HFFc6 (cell line): ENCODE results near the gene SNED1. TPM values are rescaled to one million over a fixed set of nuclear protein-coding genes. Genes with fewer than 3 reads are reported as not detected.

Experiments
- DNase-seq: peaks from one replicate; pipeline ENCODE4 v3.0.0-alpha.2; 2018
- H3K27ac Mint-ChIP-seq: 2 replicates; pipeline ENCODE4 v1.8.0; 2020; ENCODE audit warnings: mild to moderate bottlenecking, mixed read lengths
- H3K27me3 Mint-ChIP-seq: 2 replicates; pipeline ENCODE4 v1.8.0; 2021; ENCODE audit warnings: mild to moderate bottlenecking, moderate library complexity, mixed read lengths; ENCODE audit not compliant: insufficient read depth
- H3K36me3 Mint-ChIP-seq: 2 replicates; pipeline ENCODE4 v1.8.0; 2021; ENCODE audit warnings: low read depth, mixed read lengths
- H3K4me1 Mint-ChIP-seq: 2 replicates; pipeline ENCODE4 v1.8.0; 2020; ENCODE audit warnings: low read depth, mixed read lengths
- H3K4me3 Mint-ChIP-seq: 2 replicates; pipeline ENCODE4 v1.8.0; 2020; ENCODE audit warnings: mild to moderate bottlenecking, moderate library complexity, mixed read lengths
- H3K9me3 Mint-ChIP-seq: 2 replicates; pipeline ENCODE4 v1.8.0; 2020; ENCODE audit warnings: mild to moderate bottlenecking, mixed read lengths
- total RNA-seq, 6 experiments: library from RNA; stranded (reverse); fragmentation: NEBNext Ultra II Directional; extraction: Animal tissue kit (Norgen Biotek cat#: 25700); gene quantifications; 2 replicates in 1 of 6; 3 replicates in 5 of 6; pipeline ENCODE4 v1.2.3, GENCODE V29; 2021
- TF ChIP-seq, protein P1 (sequence below): fragments of 200-600 bp; sonication (generic); IDR thresholded peaks from 2 replicates; pipeline ENCODE4 v1.5.0; 2021; ENCODE audit warnings: antibody characterized with exemption, mild to moderate bottlenecking

Gene SNED1
- total RNA-seq, 6 experiments from 2014 or later = 1.2 to 2.1 (median 1.6) TPM

DNA sequence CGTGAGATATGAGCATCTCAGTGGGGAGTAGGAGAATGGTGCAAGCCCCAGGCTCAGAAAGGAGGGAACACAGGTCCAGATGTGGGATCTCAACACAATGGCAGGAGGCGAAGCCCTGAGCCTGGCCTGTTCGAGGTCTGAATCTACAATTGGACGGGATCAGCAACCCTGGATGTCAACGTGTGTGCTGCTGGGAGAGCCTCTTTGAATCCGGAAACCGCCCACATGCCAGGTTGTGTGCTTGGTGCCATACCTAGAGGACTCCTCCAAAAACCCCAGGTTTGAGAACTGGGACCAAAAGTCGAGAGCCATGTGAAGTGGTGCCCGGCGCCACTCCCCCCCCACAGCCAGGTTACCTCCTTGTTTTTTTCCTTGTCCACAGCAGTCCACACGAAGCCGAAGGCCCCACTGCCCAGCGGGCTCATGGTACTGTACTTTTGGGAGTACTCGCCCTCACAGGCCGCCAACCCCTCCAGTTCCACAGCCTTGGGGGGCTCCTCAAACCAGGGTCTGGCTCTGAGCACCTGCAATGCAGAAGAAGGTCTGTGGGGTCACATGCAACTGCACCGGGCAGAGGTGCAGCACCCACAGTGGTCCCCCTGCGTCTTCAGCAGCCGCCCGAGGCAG lies 124.1 kb downstream of the SNED1 start:
- Mint-ChIP-seq H3K27ac (no peak overlapping the region), H3K4me1 (peaks cover 6% of the 10 kb centered on the region; the same call in 1 of the 2 replicates), H3K36me3 (peaks cover 19% of the 10 kb centered on the region), H3K9me3 (peaks cover 10% of the 10 kb centered on the region), H3K27me3 (no peaks in the 10 kb centered on the region), H3K4me3 (no peak overlapping the region)
- TF ChIP-seq, protein P1, sequence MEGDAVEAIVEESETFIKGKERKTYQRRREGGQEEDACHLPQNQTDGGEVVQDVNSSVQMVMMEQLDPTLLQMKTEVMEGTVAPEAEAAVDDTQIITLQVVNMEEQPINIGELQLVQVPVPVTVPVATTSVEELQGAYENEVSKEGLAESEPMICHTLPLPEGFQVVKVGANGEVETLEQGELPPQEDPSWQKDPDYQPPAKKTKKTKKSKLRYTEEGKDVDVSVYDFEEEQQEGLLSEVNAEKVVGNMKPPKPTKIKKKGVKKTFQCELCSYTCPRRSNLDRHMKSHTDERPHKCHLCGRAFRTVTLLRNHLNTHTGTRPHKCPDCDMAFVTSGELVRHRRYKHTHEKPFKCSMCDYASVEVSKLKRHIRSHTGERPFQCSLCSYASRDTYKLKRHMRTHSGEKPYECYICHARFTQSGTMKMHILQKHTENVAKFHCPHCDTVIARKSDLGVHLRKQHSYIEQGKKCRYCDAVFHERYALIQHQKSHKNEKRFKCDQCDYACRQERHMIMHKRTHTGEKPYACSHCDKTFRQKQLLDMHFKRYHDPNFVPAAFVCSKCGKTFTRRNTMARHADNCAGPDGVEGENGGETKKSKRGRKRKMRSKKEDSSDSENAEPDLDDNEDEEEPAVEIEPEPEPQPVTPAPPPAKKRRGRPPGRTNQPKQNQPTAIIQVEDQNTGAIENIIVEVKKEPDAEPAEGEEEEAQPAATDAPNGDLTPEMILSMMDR = no peak
- no peak for DNase-seq

DNA sequence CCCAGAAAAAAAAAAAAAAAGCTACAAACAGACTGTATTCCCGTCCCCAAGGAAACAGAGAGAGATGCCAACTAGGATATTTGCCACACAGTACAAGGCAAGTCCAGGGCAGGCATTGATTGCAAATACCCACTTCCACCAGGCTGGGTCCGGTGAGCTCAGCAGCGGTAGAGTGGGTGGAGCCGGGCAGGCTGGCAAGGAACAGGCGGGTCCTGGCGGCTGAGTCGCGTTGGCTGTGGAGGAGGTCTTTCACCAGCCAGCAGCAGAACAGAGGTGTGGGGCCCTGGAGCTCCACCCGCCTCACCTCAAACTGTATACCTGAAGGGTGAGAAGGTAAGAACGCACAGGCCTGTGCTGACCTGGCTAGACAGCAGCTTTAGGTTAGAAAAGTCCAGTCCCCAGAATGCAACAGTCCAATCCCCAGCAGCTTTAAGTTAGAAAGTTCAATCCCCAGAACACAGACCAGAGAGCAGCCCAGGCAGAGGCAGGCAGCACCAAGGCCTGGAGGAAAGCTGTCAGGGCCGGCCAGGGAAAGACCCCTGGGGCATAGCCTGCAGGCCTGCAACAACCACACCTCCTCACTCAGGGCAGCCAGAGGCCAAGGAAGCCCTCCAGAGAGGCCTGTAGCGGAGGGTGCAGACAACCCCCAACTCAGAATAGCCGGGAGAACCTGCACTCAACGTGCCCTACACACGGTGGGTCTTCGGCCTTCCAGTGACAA lies 125.6 kb downstream of the SNED1 start:
- no peaks in the 10 kb centered on the region; the same call in none of the 2 replicates for H3K27me3 Mint-ChIP-seq
- H3K36me3 Mint-ChIP-seq = peaks cover 19% of the 10 kb centered on the region
- TF ChIP-seq, protein P1 = no peak
- H3K4me3 Mint-ChIP-seq = no peak overlapping the region
- no peak overlapping the region for H3K27ac Mint-ChIP-seq
- H3K4me1 Mint-ChIP-seq = peaks cover 6% of the 10 kb centered on the region; the same call in 1 of the 2 replicates
- peaks cover 10% of the 10 kb centered on the region for H3K9me3 Mint-ChIP-seq
- no peak for DNase-seq

DNA sequence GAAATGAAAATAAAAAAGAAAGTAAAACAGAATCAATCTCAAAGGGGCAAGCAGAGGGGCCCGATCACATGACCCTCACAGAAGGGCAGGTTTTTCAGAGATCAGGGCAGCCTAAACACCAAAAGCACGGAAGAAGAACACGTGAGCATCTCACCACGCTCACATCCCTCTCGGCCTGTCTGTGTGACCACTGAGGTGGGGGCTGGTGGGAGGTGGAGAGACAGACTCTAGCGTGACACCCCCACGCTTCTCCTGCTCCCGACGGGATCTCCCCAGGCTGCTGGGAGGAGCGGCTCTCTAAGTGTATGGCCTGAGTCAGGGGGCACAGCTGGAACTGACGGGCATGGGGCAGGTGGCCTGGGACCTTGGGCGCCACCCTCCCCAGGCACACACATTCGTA lies 127.2 kb downstream of the SNED1 start:
- DNase-seq = no peak
- no peaks in the 10 kb centered on the region; the same call in none of the 2 replicates for H3K27me3 Mint-ChIP-seq
- peaks cover 6% of the 10 kb centered on the region; the same call in 1 of the 2 replicates for H3K4me1 Mint-ChIP-seq
- TF ChIP-seq, protein P1 = no peak
- peaks cover 10% of the 10 kb centered on the region for H3K9me3 Mint-ChIP-seq
- peaks cover 15% of the 10 kb centered on the region for H3K36me3 Mint-ChIP-seq
- H3K4me3 Mint-ChIP-seq = no peak overlapping the region
- no peak overlapping the region for H3K27ac Mint-ChIP-seq

DNA sequence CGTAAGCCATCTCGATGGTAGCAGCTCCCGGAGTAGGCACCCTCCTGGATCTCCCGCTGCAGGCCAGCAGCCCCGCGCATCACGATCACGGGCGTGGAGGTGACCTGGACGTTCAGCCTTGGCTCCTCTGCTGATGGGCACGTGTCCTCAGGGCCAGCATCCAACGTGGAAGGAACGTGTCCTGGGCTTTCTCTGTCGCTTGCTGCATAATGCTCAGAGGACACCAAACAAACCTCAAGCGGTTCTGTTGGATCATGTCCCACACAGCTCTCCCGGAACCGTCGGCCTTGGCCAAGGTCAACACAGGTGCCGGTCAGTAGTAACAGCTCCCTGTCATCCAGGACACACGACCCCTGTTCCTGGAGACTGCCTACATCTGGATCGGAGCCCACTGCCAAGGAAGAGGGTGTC lies 127.8 kb downstream of the SNED1 start:
- TF ChIP-seq, protein P1 = no peak
- Mint-ChIP-seq H3K36me3 (peaks cover 9% of the 10 kb centered on the region), H3K27me3 (no peaks in the 10 kb centered on the region; the same call in none of the 2 replicates), H3K9me3 (peaks cover 5% of the 10 kb centered on the region), H3K4me1 (peaks cover 6% of the 10 kb centered on the region; the same call in 1 of the 2 replicates), H3K4me3 (no peak overlapping the region), H3K27ac (no peak overlapping the region)
- no peak for DNase-seq

DNA sequence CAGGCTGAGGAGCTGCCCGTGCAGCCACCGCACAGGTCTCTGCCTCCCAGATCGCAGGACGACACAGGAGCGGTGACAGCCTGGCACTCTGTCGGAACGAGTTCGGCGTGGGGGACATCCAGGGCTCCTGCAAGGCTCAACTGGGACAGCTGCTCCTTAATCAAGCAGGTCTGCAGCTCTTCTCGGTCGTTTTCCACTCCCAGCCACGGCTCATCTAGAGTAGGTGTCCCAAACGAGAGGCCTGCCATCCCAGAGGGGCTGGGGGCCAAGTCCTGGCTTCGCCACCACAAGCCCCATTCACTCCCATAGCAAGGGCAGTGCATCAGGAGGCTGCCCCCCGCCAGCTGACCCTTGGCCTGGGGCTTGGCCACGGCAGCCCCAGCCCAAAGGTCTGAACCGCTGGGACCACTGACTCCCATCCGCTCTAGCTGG lies 128.4 kb downstream of the SNED1 start:
- no peaks in the 10 kb centered on the region; the same call in none of the 2 replicates for H3K27me3 Mint-ChIP-seq
- no peak overlapping the region for H3K27ac Mint-ChIP-seq
- TF ChIP-seq, protein P1 = no peak
- H3K4me3 Mint-ChIP-seq = no peak overlapping the region
- no peak for DNase-seq
- no peaks in the 10 kb centered on the region for H3K9me3 Mint-ChIP-seq
- peaks cover under 1% of the 10 kb centered on the region; the same call in 1 of the 2 replicates for H3K4me1 Mint-ChIP-seq
- H3K36me3 Mint-ChIP-seq = peaks cover 3% of the 10 kb centered on the region
